ENCODE measurements around the gene SLIT3. TPM values are rescaled to one million over a fixed set of nuclear protein-coding genes. Genes with fewer than 3 reads are reported as not detected.

SLIT3 gene
- total RNA-seq, 2 donors from 2014 or later = 67.1 to 140 TPM

DNA sequence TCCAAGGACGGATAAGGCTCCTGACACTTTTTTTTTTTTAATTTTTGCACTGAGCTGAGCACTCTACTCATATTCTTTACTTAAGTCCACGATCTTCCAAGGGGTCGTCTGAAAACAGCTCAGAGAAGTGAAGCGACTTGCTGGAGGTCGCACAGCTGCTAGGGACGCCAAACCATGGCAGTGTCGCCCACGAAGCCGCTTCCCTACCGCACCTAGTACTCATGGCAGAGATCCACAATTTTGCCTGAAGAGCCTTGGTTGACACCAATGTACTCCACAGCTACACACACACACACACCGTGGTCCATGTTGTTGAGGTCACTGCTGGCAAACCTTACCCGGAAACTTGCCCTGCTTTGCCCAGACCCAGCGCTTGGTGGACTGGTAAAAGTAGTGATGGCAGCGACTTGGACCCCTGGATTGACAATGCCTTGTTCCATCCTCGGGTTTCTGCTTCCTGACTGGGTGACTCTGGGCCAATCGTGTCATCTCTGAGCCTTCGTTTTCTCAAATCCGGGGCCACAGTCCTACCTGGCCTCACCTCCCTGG is 521 bp upstream of the SLIT3 start:
- intact Hi-C loops (cut with DNase I) = loop anchor here (5.0 to 10.0 kb wide), 3 partner anchors 309 to 597 kb away; no protein-coding TSS in a partner anchor

DNA sequence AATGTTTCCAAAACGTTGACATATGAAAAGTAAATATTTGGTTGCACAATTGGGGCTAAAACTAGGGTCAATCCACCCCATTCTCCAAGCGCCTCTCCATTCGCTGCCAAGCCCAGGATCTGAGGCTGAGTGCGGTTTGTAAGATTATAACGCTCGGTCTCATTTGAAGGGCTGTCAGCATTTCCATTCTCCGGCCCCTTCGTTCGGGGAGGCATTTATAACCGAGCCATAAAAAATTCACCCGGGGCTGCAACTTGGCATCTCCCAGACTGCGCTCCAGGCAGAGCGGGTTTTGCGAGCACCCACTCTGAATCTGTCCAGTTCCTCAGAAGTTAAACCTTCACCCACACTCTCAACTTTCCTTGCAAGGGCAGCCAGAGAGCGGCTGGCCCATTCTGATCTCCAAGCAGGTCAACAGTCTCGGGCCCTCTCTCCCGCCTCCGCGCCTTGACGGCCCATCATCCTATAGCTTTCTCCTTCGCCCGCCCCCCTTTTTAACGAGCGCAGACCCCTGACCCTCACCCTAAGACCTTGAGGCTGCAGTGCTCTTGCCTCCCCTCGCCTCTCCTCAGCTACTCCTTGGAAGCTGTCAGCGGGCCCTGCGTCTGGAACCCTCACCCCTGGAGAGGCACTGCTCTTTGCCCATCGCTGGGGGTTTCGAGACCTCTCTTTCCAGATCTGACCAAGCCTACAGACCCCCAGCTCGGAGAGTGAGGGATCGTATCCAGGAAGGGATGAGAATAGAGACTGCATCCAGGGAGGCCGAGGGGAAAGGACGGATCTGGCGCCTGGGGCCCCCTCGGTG is 1.1 kb downstream of the SLIT3 start:
- DNase-seq (ENCODE audit: low spot score) = no peak
- intact Hi-C loops (cut with DNase I) = loop anchor here (5.0 to 10.0 kb wide), 4 partner anchors 135 to 595 kb away; no protein-coding TSS in a partner anchor

More for the DNA sequence above, 521 bp upstream of the SLIT3 start:
- DNase-seq (ENCODE audit: low spot score) = no peak

GRCh38 chr5:169299191-169299662 is 1.7 kb downstream of the SLIT3 start:
- intact Hi-C loops (cut with DNase I) = loop anchor here in 1 of 2 donors (10.0 kb wide), 1 partner anchor 134 kb away; no protein-coding TSS in a partner anchor
- no peak for DNase-seq (ENCODE audit: low spot score)

GRCh38 chr5:169298193-169298592 is 2.7 kb downstream of the SLIT3 start:
- no peak for DNase-seq (ENCODE audit: low spot score)
- intact Hi-C loops (cut with DNase I) = loop anchor here in 1 of 2 donors (10.0 kb wide), 1 partner anchor 133 kb away; no protein-coding TSS in a partner anchor

GRCh38 chr5:169296419-169297143 is 4.4 kb downstream of the SLIT3 start:
- DNase-seq (ENCODE audit: low spot score) = no peak
- intact Hi-C loops (cut with DNase I) = loop anchor here in 1 of 2 donors (10.0 kb wide), 1 partner anchor 132 kb away; no protein-coding TSS in a partner anchor

DNA sequence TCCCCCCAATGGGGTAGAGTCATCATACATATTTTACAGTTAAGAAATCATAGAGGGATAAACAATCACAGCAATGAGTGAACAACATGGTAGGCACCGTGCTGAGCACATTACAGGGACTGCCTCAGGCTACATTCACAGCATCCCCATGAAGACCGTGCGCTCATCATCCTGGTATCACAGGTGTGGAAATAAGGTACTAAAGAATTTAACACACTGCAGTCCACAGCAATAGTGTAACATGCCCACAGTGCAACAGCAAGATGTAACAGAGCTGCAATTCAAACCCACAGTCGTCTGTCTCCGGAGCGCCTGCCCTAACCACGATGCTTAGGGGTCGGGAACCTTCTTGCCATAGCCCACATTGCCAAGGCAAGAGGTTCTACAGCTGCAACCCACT is 5.6 kb downstream of the SLIT3 start:
- intact Hi-C loops (cut with DNase I) = loop anchor here in 1 of 2 donors (10.0 kb wide), 1 partner anchor 131 kb away; no protein-coding TSS in a partner anchor
- DNase-seq (ENCODE audit: low spot score) = no peak

DNA sequence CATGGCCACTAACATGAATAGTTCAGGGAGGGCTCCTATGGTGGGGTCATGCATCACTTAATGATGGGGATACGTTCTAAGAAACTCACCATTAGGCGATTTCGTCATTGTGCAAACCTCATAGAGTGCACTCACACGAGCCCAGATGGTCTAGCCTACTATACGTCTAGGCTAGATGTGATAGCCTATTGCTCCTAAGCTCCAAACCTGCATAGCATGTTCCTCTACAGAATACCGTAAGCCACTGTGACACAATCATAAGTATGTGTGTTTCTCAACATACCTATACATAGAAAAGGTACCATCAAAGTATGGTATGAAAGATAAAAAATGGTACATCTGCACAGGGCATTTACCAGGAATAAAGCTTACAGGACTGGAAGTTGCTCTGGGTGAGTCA is 6.3 kb downstream of the SLIT3 start:
- intact Hi-C loops (cut with DNase I) = loop anchor here in 1 of 2 donors (10.0 kb wide), 1 partner anchor 130 kb away; no protein-coding TSS in a partner anchor
- no peak for DNase-seq (ENCODE audit: low spot score)

- intact Hi-C loops (cut with DNase I) = loop anchor here in 1 of 2 donors (10.0 kb wide), 1 partner anchor 127 kb away; no protein-coding TSS in a partner anchor
- no peak for DNase-seq (ENCODE audit: low spot score)
These were observed 9.1 kb downstream of the SLIT3 start for GRCh38 chr5:169291877-169292276.

GRCh38 chr5:169290895-169291294 is 10.0 kb downstream of the SLIT3 start:
- no peak for DNase-seq (ENCODE audit: low spot score)
- intact Hi-C loops (cut with DNase I) = loop anchor here in 1 of 2 donors (10.0 kb wide), 1 partner anchor 126 kb away; no protein-coding TSS in a partner anchor

- intact Hi-C loops (cut with DNase I) = no loop called here
- DNase-seq (ENCODE audit: low spot score) = no peak
These were observed 11.4 kb downstream of the SLIT3 start for GRCh38 chr5:169289520-169289919.

DNA sequence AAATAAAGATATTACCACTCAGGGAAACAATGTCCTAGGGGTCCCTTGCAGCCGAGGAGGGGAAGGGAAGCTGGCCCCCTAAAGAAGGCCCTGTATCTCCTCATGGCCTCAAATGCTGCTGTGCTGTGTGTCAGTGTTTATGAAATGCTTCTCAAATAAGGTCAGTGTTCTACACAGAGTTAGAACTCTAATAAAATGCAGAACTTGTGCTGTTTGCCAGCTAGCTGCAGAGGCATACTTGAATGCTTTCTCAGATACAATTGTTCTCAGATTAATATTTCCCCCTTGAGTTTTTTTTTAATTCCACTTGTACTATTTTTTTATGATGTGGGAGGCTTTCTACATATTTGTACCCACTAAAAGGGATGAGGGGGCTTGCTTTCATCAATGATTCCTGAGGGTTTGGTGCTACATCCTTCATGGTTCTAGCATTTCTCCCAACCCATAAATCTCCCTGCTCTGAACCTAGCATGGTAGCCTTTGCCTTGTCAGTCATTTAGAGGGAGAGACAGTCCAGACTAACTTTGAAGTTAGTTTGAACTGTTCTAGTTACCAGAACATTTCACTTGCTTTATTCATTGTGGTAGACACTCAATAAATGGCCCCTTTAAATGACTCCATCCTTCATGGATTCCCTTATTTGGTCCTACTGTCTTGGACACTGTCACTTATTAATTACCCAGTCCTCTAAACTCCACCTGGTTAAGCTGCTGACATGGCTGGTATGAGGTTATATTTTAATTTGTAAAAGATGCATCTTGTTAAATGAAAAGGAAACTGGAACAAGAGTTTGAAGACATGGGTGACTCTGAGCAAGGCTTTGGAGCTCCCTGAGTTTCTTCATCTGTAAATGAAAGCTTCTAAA is 12.6 kb downstream of the SLIT3 start:
- DNase-seq (ENCODE audit: low spot score) = no peak
- intact Hi-C loops (cut with DNase I) = no loop called here

- intact Hi-C loops (cut with DNase I) = no loop called here
- DNase-seq (ENCODE audit: low spot score) = no peak
These were observed 13.4 kb downstream of the SLIT3 start for GRCh38 chr5:169287529-169287928.

DNA sequence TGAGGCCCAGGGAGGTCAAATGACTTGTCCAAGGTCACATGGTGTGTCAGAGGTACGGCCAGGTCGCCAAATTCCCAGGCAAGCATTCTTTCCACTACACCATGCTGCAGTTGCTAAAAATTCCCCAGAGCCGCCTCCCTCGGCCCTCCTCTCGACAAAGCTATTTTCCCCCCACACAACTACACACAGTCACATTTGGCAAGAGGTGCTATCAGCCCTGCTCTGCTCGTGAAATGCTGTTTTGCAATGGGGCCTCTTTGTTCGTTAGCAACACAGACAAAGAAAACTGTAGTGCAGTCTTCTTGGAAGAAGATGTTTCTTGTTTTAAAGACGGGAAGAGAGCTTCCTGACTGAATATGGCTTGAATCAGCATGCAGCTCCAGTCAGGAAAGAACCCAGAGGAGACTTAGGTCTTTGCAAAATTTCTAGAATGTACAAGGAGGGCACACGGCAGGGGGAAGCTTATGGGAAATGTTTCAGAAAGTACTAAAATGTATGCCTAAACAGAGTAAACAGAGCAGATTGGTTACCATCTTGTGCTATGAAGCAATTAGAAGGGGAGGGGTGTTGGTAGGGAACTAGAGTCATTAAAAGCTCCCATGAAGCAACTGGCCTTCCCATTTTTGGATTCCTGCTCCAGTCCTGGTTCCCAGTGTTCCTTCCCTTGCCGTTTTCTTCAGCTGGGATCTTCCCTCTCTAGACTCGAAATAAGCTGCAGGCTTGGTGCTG is 14.2 kb downstream of the SLIT3 start:
- intact Hi-C loops (cut with DNase I) = no loop called here
- no peak for DNase-seq (ENCODE audit: low spot score)

DNA sequence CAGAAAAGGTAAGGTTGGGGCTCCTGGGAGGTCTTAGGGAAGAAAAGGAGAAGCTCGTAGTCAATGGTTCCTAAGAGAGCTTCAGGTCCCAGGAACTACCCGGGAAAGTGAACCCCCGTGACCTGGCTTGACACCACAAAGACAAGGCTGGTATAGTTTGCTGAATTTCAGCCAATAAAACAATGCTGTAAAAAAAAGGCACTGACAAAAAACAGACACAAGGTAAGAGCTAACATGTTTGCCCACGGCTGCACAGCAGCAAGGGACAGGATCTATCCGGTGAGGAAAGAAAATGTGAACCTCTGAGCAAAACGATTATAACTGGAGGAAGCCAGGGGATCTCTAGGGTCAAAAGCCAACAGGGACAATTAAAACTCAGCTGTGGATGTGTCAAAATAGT is 17.1 kb downstream of the SLIT3 start:
- intact Hi-C loops (cut with DNase I) = no loop called here
- DNase-seq (ENCODE audit: low spot score) = no peak

- DNase-seq (ENCODE audit: low spot score) = no peak
- intact Hi-C loops (cut with DNase I) = no loop called here
These were observed 19.3 kb downstream of the SLIT3 start for GRCh38 chr5:169281625-169282024.

GRCh38 chr5:169280696-169281095 is 20.2 kb downstream of the SLIT3 start:
- no peak for DNase-seq (ENCODE audit: low spot score)
- intact Hi-C loops (cut with DNase I) = no loop called here

GRCh38 chr5:169280286-169280685 is 20.7 kb downstream of the SLIT3 start:
- DNase-seq (ENCODE audit: low spot score) = no peak
- intact Hi-C loops (cut with DNase I) = no loop called here

- DNase-seq (ENCODE audit: low spot score) = no peak
- intact Hi-C loops (cut with DNase I) = no loop called here
These were observed 21.8 kb downstream of the SLIT3 start for GRCh38 chr5:169279125-169279524.
